HG02973 (cell line): ENCODE data around the gene CPNE2.
"Not testable (repeated sequence)": the region's sequence is repeated elsewhere in the genome, so short reads cannot be mapped to it uniquely, and the experiment has no call there.

ENCODE experiments used
- ATAC-seq: cut with Tn5 transposase; IDR thresholded peaks from one replicate; pipeline ENCODE4 v1.9.1; 2021; ENCODE audit warnings: moderate library complexity; ENCODE audit not compliant: unreplicated experiment

CPNE2 gene

DNA sequence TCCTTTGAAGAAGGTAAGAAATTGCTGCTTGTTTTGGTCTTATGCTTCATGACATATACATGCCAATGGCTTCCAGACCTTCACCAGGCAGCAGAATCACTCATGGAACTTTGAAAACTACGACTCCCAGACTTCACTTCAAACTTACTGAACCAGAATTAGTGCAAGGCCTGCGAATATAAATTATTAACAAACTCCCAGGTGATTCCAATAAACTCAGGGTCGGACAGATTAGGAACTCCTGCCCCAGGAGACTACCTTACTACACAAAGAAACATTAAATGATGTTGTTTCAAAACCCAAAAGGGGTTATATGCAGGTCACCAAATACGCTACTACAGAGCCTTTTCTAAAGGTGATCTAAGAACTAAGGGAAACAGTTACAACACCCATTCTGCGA lies 73.1 kb downstream of the CPNE2 start:
- ATAC-seq: no peak

DNA sequence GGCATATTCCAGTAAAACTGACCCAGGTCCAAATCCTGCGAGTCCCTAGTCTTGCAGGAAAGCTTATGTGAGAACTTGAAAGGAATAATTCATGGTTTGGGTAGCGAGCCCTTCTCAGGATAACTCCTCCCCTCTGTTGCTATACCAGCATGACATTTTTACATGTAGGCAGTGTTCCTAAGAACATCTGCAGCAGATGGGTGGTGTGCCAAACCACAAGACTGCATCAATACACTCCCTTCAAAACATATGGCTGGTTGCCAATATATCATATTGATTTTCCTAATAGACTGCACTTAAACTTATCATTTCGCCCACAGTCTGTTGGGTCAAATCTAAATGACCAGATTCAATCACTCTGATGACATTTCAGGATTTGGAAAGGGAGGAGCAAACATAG lies 73.6 kb downstream of the CPNE2 start:
- no peak for ATAC-seq

DNA sequence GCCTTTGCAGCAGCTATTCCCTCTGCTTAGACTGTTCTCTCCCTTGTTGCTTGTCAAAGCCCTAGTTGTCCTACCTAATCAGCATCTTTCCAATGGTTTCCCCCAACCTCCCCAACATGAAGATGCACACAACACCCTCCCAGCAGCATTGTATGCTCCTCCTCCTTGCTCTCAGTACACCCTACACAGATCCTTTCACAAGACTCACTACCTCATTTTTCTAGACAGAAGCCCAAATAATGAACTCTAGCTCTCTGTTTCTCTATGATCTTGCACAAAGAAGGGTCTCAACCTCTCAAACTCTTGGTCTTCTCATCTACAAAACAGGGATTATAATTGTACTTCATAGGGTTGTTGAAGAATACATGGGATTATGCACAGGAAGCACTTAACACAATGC lies 74.1 kb downstream of the CPNE2 start:
- ATAC-seq: no peak

DNA sequence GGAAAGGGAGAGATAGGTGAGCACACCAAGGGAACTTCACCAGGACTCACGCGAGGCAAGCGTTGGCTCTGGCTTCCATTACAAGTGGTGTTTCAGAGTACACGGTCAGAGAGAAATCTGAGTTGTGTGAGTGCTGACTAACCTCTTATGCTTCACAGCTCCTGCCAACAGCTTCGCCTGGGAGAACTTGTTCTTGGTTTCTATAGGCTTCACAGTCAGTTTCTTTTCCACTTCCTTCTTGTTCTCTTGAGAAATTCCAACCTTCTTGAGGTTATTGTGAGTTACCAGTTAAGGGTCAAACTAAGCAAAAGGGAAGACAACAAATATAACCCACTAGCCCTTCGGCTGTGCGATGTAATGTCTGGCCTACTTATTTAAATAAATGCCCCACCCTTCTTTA lies 74.6 kb downstream of the CPNE2 start:
- no peak for ATAC-seq

DNA sequence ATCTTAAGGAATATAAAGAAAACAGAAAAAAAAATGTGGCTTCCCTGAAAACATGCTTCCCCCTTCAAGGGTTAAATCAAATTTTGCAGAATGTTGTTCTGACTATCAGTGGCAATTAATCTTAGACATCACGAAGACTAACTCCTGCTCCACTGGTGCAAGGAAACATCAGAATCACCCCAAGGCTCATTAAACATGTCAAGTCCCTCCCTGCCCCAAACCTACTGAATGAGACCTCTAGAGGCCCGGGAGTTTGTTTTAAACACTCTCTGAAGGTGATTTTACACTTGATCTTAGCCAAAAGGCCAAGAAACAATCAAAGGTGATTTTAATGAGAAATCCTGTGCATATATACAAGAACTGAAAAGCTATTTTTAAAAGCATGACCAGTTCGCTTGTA lies 75.2 kb downstream of the CPNE2 start:
- no peak for ATAC-seq

DNA sequence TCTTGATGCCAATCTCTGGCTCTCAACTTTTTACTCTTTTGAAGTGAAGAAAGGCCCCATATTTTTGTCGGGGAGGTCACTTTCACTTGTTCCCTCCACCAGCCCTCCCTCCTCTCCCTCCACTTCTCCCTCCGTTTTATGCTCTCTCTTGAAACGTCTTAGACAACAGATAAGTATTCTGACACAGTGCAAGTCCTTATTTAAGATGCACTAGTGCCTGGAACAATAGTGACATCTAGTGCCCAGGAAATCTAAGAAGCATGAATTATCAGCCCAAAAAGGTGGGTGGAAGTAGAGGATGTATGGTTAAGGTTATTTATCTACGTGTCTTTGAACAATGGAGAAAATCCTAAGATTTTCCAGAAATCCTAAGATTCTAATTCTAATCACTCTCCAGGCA lies 75.6 kb downstream of the CPNE2 start:
- no peak for ATAC-seq

DNA sequence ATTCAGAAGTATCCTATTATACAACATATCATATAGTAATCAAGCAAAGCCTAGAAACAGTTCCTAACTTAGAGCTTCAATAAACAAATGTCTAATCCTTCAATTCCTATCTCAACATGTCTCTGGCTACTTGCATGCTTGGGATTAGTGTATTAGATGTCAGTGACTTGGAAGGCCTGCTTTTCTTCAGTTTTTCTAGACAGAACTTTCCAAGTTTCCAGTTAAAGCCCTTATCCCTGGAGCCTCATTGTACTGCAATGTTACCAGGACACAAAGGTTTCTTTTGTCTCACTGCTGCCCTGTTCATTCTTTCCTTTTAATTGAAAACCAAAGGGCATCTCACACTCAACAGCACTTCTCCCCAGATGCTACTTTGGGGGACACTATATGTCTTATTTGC lies 76.9 kb downstream of the CPNE2 start:
- no peak for ATAC-seq

DNA sequence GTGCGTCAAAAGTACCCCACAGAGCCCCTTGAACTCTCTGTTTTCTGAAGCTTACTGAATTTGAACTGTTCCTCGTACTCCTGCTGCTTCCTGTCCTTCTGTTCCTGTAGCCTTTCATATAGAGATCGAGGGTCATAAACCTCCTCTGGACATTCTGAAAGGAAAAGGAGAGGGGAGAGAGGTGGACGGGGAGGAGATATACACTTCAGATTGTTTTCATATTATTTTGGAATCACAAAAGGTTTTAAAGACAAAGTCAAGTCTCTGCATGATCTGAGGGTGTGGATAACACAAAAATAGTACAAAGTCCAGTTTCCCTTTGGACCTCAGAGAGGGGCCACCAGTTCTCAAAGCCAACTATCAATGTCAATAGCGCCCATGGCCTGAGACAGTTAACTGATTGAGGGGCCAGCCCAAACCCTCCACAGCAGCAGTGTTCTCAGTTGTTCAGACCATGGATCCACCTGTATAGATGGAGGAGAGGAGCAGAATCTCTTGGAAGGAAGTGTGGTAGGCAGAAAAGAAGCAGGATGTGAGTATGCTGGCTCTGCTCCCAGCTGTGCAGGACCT lies 80.4 kb downstream of the CPNE2 start:
- ATAC-seq: no peak

DNA sequence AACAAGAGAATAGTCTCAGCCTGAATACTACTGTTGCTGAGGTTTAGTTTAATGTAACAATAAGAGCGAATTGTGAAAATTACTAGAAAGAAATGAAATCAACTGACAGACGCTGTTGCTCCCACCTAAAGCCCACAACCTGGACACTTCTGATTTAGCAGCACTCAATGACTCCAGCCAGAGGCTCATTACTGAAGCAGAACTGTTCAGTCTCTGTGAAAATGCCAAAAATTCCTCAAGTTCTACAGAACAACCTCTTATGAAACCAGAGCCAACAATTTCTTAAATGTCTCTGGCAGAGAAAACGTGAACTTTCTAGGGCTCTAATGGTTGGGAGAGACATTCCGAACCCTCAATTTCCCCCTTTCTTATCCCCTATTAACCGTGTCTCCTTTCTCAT lies 83.5 kb downstream of the CPNE2 start:
- ATAC-seq: no peak

DNA sequence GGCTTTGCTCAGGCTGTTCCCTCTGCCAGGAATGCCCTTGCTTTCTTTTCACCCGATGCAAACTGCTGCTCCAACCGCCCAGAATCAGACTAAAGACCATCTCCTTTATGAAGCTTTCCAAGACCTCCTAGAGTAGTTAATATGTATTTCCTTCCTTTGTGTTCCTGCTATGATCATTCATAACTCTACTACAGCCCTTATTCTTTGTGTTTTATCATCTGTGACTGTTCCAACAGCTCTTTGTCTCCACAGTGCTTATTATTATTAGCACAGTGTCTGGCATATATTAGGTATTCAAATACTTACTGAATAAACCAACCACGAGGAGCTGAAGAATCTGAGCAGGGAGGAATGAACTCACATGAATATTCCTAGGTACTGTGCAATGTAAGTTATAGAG lies 85.8 kb downstream of the CPNE2 start:
- ATAC-seq: no peak

DNA sequence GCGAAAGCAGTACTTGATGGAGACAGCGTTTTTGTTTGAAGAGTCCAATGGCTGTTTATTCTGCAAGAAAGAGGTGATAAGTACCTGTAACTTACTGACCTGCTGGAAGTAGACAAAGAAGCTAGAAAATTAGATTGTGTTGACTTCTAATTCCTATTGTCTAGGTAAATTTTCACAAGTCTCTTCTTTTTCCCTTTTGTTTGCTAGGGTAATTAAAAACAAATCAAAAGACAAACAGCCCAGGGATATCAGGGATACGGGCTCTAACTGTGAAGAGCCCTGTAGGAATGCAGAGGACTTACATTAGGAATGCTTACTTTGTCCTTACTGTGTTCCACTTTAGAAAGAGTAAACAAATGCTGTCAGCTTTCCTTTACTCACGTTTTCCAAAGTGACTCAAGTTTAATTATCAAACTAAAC lies 86.4 kb downstream of the CPNE2 start:
- ATAC-seq: no peak

DNA sequence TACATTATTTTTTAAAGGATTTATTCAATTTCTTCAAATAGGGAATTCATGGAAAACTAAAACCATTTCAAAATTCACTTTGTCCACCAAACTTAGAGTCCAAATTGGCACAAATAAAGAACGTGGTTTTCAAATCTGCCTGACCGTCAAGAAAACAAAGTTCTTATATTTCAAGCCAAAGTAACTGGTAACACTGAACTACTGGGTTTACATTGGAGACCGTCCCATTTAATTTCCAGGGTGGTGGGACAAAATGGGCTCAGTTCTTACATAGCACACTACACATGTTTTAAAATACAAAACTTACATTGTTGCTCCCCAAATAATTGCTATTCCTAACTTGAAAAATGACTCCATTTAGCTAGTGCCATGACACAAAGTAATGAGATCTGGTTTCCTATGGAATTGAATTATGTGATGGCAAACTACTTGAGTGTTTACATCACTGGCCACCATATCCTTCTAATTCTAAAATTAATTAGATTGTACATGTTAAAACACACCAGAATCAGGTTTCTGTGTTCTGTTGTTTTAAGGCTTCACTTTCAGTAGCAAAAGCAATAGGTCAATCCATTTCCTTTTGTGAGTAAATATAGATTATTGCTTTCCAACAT lies 86.9 kb downstream of the CPNE2 start:
- no peak for ATAC-seq

DNA sequence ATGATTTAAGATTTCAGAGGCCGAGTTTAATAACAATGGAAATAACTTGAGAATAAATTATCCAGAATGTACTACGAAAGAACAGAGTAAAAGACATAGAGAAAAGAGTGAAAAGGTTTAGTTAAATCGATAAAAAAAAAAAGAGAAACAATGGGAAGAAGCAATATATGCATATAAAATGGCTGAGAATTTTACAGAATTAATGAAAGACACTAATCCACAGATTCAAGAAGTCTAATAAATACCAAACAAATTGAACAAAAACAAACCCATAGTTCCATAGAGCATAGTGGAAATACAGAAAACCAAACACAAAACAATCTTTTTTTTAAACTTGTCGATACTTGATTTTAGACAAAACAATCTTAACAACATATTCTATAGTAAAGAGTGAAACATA lies 91.7 kb downstream of the CPNE2 start:
- no peak for ATAC-seq

DNA sequence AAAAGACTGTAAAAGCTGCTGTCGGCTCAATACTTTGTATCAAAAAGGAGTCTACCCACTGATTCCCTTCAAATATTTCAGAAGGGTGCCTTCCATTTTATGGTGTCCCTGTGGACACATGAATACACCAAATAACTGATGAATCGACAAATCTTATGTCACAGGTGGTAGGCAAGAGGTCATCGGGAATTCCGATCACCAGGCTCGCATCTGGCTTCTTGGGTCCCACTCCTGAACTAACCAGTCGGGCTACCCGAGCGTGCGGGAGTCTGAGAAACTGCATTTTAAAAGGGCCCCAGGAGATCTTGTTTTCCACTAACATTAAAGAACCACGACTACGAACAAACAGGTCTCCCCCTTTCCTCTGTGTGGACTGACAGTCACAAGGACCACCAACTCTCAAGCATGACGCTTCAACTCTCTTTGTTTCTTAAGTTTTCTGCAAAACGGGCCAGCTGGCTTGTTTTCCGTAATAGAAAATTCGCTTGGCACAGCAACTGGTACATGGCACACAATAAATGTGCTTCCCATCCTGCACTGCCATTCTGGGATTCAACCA lies 92.6 kb downstream of the CPNE2 start:
- ATAC-seq: no peak

DNA sequence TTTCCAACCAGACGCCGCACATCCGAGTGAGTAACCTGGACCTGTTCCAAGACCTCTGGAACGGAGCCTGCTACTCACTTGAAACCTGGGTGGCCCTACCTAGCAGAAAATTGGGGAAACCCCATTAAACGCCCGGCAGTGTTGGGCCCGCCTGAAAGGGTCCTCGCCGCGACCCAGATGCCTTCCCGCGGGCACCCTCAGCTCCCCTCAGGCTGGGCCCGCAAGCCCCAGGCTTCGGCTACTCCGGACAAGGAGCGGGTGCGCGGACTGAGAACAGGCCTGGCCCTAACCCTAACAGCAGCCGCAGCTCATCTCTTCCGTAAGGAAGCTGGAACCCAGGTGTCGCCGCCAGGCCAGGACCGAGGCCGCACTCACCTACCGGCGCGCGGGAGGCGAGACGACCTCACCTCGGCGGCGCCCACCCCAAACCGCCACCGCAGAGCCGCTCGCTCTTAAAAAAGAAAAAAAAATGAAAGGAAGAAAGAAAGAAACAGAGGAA lies 93.1 kb downstream of the CPNE2 start:
- peak; percentile 40 for ATAC-seq

DNA sequence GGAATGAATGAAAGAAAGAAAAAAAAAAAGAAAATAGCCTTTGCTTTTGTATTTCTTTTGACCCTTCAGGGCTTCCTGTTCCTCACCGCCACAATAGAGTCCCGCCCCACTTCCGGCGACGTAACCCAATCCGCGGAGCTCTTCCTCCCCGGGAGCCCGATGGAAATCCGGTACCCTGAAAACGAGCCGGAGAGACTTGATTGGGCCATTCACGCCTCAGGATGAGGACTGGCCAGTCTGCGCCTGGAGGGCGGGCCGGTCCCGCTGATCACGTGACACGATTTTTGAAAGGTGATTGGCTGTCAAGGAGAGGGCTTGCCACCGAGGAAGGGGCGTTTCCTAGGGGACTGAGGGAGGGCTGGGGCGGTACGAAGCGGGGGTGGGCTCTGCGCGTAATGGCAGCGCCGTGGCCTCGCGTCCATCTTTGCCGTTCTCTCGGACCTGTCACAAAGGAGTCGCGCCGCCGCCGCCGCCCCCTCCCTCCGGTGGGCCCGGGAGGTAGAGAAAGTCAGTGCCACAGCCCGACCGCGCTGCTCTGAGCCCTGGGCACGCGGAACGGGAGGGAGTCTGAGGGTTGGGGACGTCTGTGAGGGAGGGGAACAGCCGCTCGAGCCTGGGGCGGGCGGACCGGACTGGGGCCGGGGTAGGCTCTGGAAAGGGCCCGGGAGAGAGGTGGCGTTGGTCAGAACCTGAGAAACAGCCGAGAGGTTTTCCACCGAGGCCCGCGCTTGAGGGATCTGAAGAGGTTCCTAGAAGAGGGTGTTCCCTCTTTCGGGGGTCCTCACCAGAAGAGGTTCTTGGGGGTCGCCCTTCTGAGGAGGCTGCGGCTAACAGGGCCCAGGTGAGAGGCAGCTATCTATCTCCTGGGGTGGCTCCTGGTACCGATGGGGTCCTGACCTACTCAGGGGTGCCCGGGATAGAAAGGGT lies 93.8 kb downstream of the CPNE2 start, which contains the start of the genes PSME3IP1 and RSPRY1:
TSS of gene PSME3IP1 (minus strand) at position 95 of the 927 bp plus-strand sequence. CDS start 12,185 bp downstream, outside the sequence.
TSS of gene RSPRY1 (plus strand) at position 385 of the 927 bp plus-strand sequence. CDS start 18,330 bp downstream, outside the sequence.
- ATAC-seq: peak; percentile 80

DNA sequence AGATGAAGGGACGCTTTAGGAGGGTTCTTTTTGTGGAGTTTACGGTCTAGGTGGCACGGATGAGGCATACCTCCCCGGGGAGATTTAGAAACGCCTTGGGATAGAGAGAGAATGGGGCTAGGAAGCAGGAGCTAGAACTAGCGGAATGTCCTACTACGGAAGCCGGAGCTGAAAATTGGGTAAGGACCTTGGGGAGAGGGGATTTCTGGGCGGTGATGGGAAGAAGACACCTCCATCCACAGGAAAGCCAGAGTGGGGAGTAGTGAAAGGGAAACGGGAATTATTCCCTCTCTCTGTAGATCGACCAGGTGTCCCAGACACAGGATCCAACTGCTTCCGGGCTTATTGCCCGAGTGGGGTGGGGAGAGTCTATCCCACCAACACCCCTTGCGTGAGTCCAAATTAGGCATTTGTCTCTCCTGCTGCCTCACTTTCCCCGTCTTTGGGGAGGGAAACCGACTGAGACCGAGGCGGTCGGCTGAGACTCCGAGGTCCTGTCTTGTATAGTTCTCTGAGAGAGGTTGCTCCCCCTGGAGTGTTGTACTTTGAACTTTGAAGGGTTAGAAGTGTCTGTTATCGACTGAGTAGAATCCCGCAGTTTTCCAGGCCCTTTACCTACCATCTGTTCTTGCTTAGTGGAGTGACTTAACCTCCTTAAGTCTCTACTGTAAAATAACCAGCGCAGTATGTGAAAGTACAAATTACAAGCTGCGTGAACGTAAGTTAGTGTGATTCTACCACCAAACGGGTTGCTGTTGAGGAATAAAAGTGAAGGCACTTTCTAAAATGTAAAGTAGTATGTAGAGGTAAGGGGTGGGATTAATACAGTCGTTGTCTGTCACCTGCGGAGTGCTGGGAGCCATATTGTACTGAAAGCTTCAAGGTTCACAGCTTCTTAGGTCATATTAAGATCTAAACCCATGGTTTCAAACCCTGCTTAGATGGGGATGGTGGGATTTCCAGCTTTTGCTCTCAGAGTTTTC lies 94.8 kb downstream of the CPNE2 start:
- no peak for ATAC-seq

DNA sequence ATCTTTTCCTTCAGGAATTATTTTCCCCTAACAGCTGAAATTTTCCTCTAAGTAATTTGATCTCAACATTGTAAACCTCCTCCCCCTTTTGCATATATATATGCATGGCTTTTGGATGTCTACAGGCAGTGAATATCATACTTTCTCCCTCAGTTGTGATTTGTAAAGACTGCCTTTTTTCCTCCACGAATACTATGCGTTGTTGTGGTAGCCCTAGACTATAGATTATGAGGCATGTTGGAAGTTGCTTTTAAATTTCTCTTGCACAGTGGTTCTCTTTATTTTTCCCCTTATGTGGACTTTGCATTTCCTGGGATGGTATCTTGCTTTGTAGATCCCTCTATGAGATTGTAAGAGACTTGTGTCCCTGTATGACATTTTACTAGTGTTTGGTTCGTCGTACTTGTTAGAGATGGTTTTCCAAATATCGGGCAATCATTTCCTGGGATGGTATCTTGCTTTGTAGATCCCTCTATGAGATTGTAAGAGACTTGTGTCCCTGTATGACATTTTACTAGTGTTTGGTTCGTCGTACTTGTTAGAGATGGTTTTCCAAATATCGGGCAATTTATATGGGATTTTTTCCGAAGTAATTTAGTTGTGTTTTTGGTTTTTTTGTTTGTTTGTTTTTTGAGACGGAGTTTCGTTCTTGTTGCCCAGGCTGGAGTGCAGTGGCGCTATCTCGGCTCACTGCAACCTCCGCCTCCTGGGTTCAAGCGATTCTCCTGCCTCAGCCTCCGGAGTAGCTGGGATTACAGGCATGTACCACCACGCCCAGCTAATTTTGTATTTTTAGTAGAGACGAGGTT lies 95.7 kb downstream of the CPNE2 start:
- ATAC-seq: not testable (repeated sequence)

DNA sequence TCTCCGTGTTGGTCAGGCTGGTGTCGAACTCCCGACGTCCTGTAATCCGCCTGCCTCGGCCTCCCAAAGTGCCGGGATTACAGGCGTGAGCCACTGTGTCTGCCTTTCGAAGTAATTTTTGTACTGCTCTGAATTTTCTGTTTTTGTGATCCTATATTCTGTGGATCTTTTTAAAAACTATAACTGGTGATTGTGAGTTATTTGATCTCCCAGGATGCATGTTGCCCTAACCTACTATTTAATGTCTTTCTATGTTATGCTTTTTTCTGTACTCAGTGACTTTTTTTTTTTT lies 96.3 kb downstream of the CPNE2 start:
- no peak for ATAC-seq
